HG03378 (cell line): ENCODE measurements around the gene TBX6.
"Not testable (repeated sequence)": the region's sequence is repeated elsewhere in the genome, so short reads cannot be mapped to it uniquely, and the experiment has no call there.

Experiments used
- ATAC-seq: cut with Tn5 transposase; IDR thresholded peaks from one replicate; pipeline ENCODE4 v1.9.1; 2021; ENCODE audit warnings: mild to moderate bottlenecking, moderate library complexity; ENCODE audit not compliant: unreplicated experiment

TBX6 gene

DNA sequence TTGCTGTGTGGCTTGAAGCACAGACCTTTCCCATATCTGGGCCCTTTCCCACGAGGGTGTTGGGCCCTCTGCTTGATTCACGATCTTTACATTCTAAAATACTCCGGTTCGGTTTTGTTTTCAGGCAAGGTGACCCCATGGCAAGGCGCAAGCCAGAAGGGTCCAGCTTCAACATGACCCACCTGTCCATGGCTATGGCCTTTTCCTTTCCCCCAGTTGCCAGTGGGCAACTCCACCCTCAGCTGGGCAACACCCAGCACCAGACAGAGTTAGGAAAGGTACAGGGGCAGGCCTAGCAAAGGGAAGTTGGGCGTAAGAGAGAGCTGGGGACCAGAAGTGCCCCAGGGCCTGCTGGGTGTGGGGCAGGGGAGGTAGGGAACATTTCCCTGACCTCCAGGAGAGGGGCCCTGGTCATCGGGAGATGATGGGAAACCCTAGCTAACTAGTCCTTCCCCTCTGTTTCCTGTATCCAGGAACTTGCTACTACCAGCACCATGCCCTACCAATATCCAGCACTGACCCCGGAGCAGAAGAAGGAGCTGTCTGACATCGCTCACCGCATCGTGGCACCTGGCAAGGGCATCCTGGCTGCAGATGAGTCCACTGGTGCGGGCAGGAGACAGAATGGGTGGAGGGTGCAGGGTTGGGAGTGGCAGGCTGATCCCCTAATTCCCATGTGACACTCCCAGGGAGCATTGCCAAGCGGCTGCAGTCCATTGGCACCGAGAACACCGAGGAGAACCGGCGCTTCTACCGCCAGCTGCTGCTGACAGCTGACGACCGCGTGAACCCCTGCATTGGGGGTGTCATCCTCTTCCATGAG, 24.8 kb downstream of the TBX6 start:
- no peak for ATAC-seq

DNA sequence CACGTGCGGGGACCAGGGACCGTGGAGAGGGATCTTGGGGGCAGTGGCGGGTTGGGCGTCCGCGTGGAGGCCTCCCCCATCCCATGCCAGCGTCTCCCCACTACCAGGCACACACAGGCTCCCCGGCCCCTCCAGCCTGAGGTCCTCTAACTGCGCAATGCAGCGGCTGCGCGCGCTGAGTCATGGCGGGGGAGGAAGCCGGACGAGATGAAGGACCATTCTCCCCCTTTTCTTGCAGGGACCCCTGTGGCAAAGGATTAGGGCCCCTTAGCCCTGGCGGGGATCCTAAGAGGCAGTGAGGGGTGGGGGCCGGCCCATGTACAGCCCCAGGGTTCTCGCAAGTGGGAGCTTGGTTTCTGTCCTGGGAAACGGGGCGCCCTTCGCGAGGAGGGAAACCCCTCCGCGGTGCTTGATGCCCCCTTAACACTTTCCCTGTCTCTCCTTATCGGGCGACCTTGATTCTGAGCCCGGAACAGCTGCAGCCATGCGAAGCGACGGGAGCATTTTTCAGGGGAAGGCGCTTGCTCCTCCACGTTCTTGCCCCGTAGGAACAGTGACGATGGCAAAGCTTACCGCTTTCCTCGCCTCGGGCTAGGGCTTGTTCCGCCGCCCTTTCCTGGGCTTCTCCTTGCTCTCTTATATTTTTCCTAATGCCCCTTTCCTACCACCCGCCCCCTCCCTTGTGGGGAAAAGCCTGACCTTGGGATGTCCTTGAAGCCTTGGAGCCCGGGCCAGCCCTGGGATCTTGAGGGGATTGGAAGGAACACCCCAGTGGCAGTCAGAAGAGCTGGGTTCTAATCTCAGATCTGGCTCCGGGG, 25.6 kb downstream of the TBX6 start:
- no peak for ATAC-seq

DNA sequence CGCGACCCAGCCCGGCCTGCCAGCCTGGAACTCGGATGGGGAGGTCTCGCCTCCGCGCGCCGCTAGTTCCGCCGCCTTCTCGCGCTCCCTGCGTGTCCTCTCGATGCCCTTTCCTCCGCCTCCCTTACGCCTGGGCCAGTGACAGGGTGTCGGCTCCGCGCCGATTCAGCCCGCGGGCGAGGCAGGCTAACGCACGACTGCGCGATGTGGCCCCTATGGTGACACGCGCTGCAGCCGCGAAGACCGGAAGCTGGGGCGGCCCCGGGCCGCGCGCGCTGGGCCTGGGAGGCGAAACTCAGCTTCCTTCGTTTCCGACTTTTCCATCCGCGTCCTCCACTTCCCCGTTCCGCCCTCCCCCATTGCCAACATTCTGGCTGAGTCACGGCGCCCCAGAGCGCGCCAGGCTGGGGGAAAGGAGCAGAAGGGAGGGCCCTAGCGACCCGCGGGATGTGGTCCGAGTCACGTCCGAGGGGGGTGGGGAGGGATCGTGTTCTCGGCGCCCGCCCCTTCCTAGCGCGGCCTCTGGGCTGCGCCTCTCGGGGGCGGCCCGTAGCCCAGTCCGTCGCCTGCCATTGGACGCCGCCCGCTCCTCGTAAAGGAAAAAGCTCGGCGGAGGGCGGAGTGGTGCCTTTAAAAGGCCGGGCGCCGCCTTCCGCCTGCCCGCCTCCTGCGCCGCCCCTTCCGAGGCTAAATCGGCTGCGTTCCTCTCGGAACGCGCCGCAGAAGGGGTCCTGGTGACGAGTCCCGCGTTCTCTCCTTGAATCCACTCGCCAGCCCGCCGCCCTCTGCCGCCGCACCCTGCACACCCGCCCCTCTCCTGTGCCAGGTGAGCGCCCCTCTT, 26.4 kb downstream of the TBX6 start, which contains the start of gene ALDOA:
Gene ALDOA, plus strand, starts transcription at position 659 of the 841 bp plus-strand sequence. CDS start 1,138 bp downstream, outside the sequence.
- ATAC-seq = peak; percentile 64

DNA sequence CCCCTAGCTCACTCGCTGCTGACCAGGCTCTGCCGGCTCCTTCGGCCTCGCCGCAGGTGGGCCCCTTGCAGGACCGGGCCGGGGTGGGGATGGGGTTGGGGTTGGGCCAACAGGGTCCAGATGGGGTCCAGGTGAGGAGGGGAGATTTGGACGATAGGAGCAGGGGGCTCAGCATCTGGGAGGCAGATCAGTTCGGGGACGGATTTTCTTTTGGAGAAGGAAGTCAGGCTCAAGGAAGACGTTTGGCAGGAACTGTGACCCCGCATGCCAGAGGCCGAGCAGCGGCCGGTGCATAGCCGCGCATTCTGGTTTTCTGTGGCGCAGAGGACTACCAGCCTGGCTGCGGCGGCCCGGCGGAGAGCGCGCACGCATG, 27.0 kb downstream of the TBX6 start:
- no peak for ATAC-seq

DNA sequence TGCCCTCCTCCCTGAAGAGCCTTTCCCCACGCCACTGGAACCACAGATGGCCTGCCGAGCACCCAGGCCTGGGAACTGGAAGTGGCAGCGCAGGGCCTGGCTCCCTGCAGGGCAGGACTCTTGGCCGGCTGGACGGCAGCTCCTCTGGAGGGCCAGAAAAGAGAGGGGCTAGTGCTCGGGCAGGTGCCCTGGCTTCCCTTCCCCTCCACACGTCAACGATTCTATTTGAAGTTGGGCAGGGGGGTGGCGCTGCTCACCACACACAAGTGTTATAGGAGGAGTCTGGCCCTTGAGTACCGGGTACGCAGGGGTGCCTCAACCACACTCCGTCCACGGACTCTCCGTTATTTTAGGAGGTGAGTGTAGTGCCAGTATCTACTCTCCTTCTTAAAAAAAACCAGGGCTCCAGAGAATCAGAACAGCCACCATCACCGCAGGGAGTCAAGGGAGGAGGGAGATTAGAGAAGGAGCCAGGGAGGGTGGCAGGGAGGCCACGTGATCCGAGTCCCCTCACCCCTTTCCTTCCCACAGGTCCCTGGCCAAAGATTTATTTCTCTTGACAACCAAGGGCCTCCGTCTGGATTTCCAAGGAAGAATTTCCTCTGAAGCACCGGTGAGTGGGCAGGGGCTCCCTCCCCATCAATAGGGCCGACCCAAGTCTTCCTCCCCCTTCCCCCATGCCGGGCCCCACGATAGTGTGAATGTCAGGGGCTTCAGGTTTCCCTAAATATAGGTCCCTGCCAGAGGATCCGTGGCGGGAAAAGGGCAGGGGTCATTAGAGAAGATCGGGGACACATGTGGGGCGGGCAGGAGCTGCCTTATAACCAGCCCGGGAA, 27.6 kb downstream of the TBX6 start:
- ATAC-seq = peak; percentile 28

DNA sequence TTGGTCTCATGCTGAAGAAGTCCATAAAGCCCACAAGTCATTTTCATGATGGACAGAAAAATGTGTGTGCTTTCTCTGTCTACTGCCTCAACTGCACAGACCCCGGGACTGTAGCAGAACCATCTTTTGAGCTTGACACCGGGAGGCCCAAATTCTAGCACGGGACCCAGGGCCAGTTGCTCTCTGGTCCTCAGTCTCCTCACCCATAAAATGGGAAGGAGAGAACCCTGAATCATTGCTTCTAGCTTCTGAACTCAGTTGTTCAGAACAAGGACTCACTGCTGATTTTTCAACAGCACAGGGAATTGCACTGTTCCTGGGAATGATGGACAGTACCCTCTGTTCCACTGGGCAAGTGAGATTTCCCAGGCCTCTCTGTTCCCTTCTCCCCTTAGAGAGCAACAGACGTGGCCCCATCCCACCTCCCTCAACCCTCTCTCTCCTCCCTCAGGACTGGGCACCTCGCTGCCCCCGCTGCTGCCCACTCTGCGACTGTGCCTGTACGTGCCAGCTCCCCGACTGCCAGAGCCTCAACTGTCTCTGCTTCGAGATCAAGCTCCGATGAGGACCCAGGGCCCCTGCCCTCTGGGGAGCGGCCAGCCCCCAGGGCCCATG, 28.3 kb downstream of the TBX6 start:
- no peak for ATAC-seq

DNA sequence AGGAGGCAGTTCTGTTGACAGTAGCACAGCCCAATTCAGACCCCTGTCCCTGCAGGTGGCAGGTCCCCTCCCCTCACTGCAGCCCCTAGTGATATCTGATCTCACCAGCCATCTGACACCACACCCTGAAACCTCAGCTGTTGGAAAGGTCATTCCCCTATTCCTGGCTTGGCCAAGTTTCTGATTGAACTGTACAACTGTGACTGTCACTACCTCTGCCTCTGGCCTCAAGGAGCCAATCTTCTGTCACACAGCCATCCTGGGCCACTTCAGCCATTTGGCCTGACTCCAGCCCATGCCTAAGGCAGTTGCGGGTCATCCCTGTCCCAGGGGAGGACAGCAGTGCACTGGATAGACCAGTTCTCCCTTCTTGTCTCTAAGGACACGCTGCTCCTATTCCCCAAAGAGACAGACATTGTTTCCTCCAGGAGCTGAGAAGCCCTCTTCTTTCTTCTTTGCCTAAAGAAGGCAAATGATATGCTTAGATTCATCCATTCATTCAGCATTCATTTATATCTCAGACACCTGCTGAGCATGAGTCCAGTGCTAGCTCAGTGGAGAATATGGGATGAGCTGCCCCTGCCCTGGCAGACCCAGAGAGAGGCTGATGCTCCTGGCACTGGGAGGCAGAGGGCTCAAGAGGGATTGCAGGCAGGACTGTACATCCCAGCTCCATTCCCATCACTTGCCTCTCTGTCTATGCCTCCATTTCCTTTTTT, 30.7 kb downstream of the TBX6 start:
- ATAC-seq = no peak

DNA sequence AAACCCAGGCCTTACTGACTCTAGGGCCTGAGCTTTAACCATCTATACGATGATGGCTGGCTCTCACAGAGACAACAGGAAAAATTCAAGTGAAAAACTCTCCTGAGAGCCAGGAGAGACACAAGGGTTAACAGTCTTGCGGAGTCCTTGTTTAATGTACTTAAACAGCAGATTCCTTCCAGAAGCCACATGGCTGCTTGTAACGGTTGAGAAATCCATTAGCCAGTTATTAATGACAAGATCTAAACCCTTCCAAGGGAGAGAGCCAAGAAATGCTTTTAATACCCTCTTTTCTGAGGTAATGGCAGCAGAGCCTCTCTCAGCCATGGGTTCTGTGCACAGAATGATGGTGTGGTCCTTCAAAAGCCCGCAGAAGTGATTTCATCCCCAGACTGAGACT, 31.4 kb downstream of the TBX6 start:
- no peak for ATAC-seq

DNA sequence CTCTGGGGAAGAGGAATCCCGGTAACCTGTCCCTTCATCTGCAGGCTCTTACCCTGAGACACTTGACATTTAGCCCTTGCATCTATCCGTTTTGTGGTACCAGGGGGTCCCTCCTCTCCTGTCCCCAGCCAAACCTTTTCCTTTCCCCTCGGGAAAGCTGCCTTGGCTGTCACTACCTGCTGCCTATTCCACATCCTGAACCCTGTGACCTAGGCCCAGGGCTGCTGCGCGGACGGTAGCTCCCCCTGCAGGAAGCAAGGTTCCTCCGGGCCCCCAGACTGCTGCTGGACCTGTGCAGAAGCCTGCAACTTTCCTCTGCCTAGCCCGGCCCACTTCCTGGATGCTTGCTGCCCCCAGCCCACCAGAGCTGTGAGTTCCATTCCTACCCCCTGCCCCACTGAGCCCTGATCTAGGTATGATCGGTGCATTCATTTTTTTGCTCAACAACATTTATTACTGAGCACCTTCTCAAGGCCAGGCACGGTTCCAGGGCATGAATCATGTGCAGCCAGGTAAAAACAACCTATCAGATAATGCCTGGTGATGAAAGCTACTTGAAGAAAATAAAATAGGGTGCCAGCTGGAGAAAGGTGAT, 36.7 kb downstream of the TBX6 start:
- no peak for ATAC-seq

DNA sequence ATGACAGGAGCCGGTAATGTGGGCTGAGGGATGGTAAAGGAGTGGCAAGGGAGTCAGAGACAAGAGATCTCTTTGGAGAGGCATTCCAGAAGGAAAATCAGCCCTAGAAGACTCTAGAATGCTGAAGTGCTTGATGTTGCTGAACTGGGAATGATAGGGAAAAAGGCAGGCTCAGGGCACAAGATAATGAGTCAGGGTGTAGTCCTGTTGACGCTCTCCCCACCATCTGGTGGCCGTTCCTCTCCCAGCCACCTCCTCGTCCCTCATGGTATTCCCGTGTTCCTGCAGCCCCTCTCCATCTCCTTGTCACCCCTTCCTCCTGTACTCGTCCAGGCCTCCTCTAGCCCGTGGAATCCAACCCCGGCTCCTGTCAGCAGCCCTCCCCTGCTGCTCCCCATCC, 37.3 kb downstream of the TBX6 start:
- ATAC-seq = no peak

DNA sequence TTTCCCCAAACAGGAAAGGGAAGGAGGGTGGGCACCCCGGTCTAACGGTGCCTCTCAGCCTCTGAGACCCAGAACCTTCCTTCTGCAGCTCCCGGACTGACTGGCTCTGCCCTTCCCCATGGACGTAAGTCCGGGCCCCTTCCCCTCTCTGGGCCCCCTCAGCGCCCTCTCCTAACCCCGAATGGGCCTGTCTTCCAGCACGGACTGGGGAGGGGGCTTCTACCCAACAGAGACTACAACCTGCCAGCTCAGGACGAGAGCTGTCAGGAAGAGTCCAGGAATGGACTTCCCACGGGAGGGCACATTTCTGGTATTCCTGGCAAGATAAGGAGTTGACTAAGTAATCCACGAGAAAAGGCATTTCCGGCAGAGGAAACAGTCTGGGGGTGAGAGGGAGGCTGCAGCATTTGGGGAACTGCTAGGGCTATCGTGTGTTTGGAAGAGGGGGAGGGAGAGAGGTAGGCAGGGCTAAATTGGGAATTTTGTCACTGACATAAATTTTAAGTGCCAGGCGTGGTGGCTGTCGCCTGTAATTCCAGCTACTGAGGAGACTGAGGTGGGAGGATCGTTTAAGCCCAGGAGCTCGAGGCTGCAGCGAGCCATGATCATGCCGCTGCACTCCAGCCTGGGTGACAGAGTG, 38.2 kb downstream of the TBX6 start:
- no peak for ATAC-seq

DNA sequence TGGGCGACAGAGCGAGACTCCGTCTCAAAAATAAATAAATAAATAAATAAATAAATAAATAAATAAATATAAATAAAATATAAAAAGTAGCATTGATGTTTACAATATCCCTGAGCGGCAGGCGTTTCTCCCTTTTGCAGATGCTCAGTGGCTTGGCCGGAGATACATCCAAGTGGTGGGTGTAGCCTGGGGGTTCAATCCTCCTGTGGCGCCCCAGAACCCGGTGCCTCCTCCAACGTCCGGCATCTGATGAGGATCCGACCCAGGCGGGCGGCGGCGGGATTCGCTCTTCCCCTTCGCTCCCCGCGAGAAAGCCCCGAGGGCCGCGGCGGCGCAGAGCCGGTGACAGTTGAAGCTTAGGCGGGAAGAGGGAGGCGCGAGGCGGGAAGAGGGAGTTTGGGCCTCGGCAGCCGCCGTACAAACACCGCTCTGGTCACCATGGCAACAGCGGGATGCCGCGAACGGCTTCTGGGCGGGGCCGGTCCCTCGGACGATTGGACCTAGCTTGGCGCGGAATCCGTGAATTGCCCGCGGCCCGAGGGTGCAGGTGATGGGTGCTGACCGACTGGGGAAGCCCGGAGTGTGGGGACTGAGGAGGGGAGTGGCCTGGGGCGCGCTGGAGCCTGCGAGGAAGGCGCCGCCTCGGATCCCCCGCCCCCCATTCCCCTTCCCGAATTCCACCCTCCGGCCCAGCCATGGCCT, 38.9 kb downstream of the TBX6 start:
- peak; percentile 46 for ATAC-seq

DNA sequence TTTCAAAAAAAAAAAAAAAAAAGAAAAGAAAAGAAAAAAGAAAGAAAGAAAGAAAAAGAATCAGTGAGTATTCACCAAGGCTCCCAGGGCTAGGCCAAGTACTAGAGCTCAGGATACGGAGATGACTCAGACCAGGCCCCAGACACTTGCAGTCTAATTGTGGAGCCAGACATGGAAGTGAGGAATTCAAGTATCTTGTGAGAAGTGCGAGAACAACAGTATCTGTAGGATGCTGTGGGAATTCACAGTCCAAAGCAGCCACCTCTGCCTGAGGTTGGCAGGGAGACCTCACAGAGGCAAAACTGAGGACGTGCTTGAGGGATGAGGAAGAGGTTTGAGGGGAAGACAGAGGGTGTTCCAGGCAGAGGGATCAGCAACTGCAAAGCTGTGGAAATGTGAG, 40.2 kb downstream of the TBX6 start:
- ATAC-seq = no peak

DNA sequence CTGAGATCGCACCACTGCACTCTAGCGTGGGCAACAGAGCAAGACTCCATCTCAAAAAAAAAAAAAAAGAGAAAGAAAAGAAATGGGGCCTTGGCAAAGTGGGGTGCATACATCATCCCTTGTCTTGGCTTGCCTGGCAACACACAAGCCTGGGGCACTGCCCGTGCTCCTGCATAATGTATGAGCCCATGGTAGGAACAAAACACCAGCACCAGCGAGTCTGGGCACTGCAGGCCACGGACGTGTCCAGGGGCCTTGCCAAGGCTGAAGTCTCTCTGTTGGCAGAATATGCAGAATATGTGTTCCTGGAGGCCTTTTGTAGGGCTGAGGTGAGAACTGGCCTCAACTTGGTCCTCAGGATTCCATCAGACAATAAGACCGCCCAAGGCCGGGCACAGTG, 41.9 kb downstream of the TBX6 start:
- no peak for ATAC-seq

DNA sequence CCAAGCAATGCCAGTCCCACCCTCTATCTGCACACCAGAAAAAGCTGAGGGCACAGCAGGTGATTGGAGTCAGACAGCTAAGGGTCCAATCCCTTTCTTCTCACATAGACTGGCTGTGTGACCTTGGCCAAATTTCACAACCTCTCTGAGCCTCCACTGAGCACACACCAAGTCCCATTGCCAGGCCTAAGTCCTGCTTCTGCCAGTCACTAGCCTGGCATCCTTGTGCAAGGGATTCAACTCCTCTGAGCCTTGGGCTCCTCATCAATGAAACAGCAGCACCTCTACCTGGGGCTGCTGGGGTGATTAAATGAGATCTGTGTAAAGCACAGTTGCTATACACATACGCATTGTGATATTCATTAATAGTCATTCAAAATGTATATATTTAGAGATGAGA, 45.1 kb downstream of the TBX6 start:
- ATAC-seq = no peak

DNA sequence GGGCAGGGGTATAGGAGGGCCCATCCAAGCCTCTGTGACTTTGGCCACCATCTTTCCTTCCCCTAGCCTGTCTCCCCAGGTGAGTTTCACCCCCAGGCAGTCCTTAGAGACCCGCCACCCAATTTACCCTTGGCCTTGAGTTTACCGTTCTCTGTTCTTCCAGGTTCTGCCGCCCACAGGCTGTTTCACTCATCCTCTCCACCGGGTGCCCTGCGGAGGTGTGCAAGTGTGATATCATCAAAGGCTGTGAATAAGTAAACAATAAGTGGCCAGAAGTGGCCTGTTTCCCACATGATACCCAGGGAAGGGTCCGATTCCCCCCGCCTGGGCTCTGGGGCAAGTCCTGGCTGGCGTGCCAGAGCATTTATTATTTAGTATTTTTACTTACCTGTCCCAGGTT, 45.5 kb downstream of the TBX6 start:
- ATAC-seq = no peak

DNA sequence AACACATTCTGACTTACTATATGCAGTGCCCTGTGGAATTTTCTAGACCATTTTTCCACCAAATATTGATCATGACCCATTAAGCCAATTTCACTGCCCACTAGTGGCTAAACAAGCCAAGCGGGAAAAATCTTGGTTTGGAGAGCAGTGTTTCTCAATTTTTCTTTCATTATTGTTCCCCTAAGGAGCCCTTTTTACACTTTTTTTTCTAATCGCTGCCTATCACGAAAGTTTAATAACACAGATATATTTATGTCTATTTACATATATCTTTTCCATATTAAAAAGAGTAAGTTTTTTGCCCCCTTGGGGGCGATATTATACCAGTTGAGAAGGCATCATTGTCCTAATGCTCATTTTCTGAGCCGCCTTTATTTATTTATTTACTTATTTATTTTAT, 49.9 kb downstream of the TBX6 start:
- ATAC-seq = no peak

DNA sequence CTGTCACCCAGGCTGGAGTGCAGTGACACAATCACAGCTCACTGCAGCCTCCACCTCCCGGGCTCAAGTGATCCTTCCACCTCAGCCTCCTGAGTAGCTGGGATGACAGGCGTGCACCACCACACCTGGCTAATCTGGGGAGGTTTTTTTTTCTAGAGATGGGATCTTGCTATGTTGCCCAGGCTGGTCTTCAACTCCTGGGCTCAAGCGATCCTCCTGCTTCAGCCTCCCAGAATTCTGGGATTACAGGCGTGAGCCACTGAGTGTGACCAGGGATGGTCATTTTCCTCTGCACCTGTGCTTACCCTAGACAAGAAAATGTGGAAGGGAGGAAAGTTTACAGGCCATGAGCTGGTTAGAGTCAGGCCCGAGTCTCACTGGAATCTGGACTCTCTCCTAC, 51.0 kb downstream of the TBX6 start:
- ATAC-seq = not testable (repeated sequence)
